Neural crest cell (in vitro differentiated cells): ENCODE results near the gene TP53INP2. TPM values are rescaled to one million over a fixed set of nuclear protein-coding genes. Genes with fewer than 3 reads are reported as not detected.
"Not testable (repeated sequence)": the region's sequence is repeated elsewhere in the genome, so short reads cannot be mapped to it uniquely, and the experiment has no call there.

Source experiments
- DNase-seq: peaks from one replicate; pipeline ENCODE4 v3.0.0; 2021; ENCODE audit warnings: low read depth, mixed read lengths, low spot score
- H3K27ac Mint-ChIP-seq: one replicate; pipeline ENCODE4 v1.8.0; 2021; ENCODE audit warnings: mild to moderate bottlenecking, mixed read lengths; ENCODE audit not compliant: unreplicated experiment
- H3K27me3 Mint-ChIP-seq: 2 replicates; pipeline ENCODE4 v1.8.0; 2021; ENCODE audit warnings: low read depth, mild to moderate bottlenecking, mixed read lengths
- H3K36me3 Mint-ChIP-seq: 2 replicates; pipeline ENCODE4 v1.8.0; 2021; ENCODE audit warnings: low read depth, mild to moderate bottlenecking, mixed read lengths
- H3K4me1 Mint-ChIP-seq: 2 replicates; pipeline ENCODE4 v1.8.0; 2021; ENCODE audit warnings: mixed read lengths
- H3K4me3 Mint-ChIP-seq: one replicate; pipeline ENCODE4 v1.8.0; 2021; ENCODE audit warnings: mild to moderate bottlenecking, mixed read lengths
- H3K9me3 Mint-ChIP-seq: 2 replicates; pipeline ENCODE4 v1.8.0; 2021; ENCODE audit warnings: mixed read lengths
- CTCF ChIP-seq: fragments of 200-600 bp; sonication (generic); conservative IDR thresholded peaks from 2 replicates; pipeline ENCODE4 v1.5.0; 2021; ENCODE audit warnings: antibody characterized with exemption, mild to moderate bottlenecking
- total RNA-seq: library from RNA; stranded (reverse); gene quantifications from 2 replicates; pipeline ENCODE4 v1.2.1, GENCODE V29; 2021

TP53INP2 gene
- total RNA-seq, 1 donor from 2014 or later: 17.1 TPM

GRCh38 chr20:34715384-34715783, 11.2 kb downstream of the TP53INP2 start:
- Mint-ChIP-seq H3K27ac (no peak overlapping the region), H3K4me1 (peaks cover 4% of the 10 kb centered on the region), H3K36me3 (peaks cover 15% of the 10 kb centered on the region), H3K27me3 (peaks cover 11% of the 10 kb centered on the region), H3K9me3 (no peaks in the 10 kb centered on the region), H3K4me3 (no peak overlapping the region)
- DNase-seq: no peak
- TF ChIP-seq CTCF: no peak

- Mint-ChIP-seq H3K27ac (no peak overlapping the region), H3K27me3 (peaks cover 3% of the 10 kb centered on the region), H3K9me3 (no peaks in the 10 kb centered on the region), H3K4me3 (no peak overlapping the region), H3K4me1 (no peaks in the 10 kb centered on the region), H3K36me3 (peaks cover 18% of the 10 kb centered on the region)
- TF ChIP-seq CTCF: no peak
- DNase-seq: no peak
Measured at GRCh38 chr20:34716921-34717229, 12.7 kb downstream of the TP53INP2 start.

- Mint-ChIP-seq H3K27me3 (no peaks in the 10 kb centered on the region), H3K36me3 (peaks cover 18% of the 10 kb centered on the region), H3K4me3 (no peak overlapping the region), H3K4me1 (no peaks in the 10 kb centered on the region), H3K9me3 (no peaks in the 10 kb centered on the region), H3K27ac (no peak overlapping the region)
- no peak for DNase-seq
- TF ChIP-seq CTCF: no peak
Measured at GRCh38 chr20:34717230-34718095, 13.3 kb downstream of the TP53INP2 start.

- H3K4me1 Mint-ChIP-seq, H3K27me3 Mint-ChIP-seq, H3K27ac Mint-ChIP-seq, DNase-seq, H3K4me3 Mint-ChIP-seq, H3K9me3 Mint-ChIP-seq: not testable (repeated sequence)
- peaks cover 16% of the 10 kb centered on the region for H3K36me3 Mint-ChIP-seq
Measured at GRCh38 chr20:34719242-34720017, 15.3 kb downstream of the TP53INP2 start.

- Mint-ChIP-seq H3K27ac (no peak overlapping the region), H3K27me3 (no peaks in the 10 kb centered on the region), H3K9me3 (no peaks in the 10 kb centered on the region), H3K4me3 (no peak overlapping the region), H3K4me1 (no peaks in the 10 kb centered on the region), H3K36me3 (peaks cover 18% of the 10 kb centered on the region)
- no peak for DNase-seq
- TF ChIP-seq CTCF: no peak
Measured at GRCh38 chr20:34720266-34720665, 16.1 kb downstream of the TP53INP2 start.

GRCh38 chr20:34722560-34722959, 18.4 kb downstream of the TP53INP2 start:
- not testable (repeated sequence) for H3K27ac Mint-ChIP-seq, H3K9me3 Mint-ChIP-seq, H3K4me1 Mint-ChIP-seq, H3K4me3 Mint-ChIP-seq, DNase-seq, H3K27me3 Mint-ChIP-seq
- peaks cover 25% of the 10 kb centered on the region for H3K36me3 Mint-ChIP-seq
